ENCODE results near the gene TUFT1. TPM values are rescaled to one million over a fixed set of nuclear protein-coding genes. Genes with fewer than 3 reads are reported as not detected.

The TUFT1 gene
- total and polyA plus RNA-seq, 2 of the 13 experiments (the other 11 are each of a cell fraction or from before 2014, with no cell fraction given), result 6.4 to 7.3 TPM

GRCh38 chr1:151547119-151547899 lies 7.2 kb downstream of the TUFT1 start (continued):
- TF ChIP-seq KAT8 (CRISPR knock-in tag; IDR thresholded peaks at IDR 0.05) (0 out of 2 replicates have a peak, but pooled peaks have one; percentile 44), ARNTL (CRISPR knock-in tag; IDR thresholded peaks at IDR 0.05) (peak; percentile 94), NONO (IDR thresholded peaks at IDR 0.05) (no peak), NONO (CRISPR knock-in tag; conservative IDR thresholded peaks at IDR 0.05) (peak; percentile 54; the same call in 1 of the 2 replicates), ZMAT5 (CRISPR knock-in tag; IDR thresholded peaks at IDR 0.05; ENCODE audit: borderline replicate concordance, low read depth) (no peak), ZBTB38 (CRISPR knock-in tag; IDR thresholded peaks at IDR 0.05) (no peak), NFE2L1 (CRISPR knock-in tag; IDR thresholded peaks at IDR 0.05; ENCODE audit: borderline replicate concordance) (no peak), ATF3 (CRISPR knock-in tag; IDR thresholded peaks at IDR 0.05) (peak; percentile 97), SNRNP70 (IDR thresholded peaks at IDR 0.05; ENCODE audit: low read depth, low read length) (no peak), ARID5B (CRISPR knock-in tag; IDR thresholded peaks at IDR 0.05) (peak; percentile 88), ARNT2 (CRISPR knock-in tag; IDR thresholded peaks at IDR 0.05; ENCODE audit: low read depth) (0 out of 2 replicates have a peak, but pooled peaks have one; percentile 18), CBX5 (CRISPR knock-in tag; IDR thresholded peaks at IDR 0.05; ENCODE audit: borderline replicate concordance) (peak; percentile 52; the same call in 1 of the 2 replicates), KDM4B (CRISPR knock-in tag; IDR thresholded peaks at IDR 0.05) (peak; percentile 66; the same call in 1 of the 2 replicates), FOXP1 (IDR thresholded peaks at IDR 0.05) (0 out of 2 replicates have a peak, but pooled peaks have one; percentile 22), FOXP1 (CRISPR knock-in tag; IDR thresholded peaks at IDR 0.05) (peak; percentile 81; the same call in 1 of the 2 replicates), LRRFIP1 (CRISPR knock-in tag; conservative IDR thresholded peaks at IDR 0.05) (no peak), FOXO1 (CRISPR knock-in tag; IDR thresholded peaks at IDR 0.05) (peak; percentile 80; the same call in 1 of the 2 replicates), FOXA1 (IDR thresholded peaks at IDR 0.05) (no peak), FOXA1 (CRISPR knock-in tag; IDR thresholded peaks at IDR 0.05) (peak; percentile 15; the same call in 1 of the 2 replicates), ZNF552 (CRISPR knock-in tag; IDR thresholded peaks at IDR 0.05; ENCODE audit: borderline replicate concordance) (no peak), ZNF205 (CRISPR knock-in tag; IDR thresholded peaks at IDR 0.05) (0 out of 2 replicates have a peak, but pooled peaks have one; percentile 75), MXD3 (CRISPR knock-in tag; IDR thresholded peaks at IDR 0.05) (peak; percentile 61; the same call in 1 of the 2 replicates), HCFC1 (IDR thresholded peaks at IDR 0.05; ENCODE audit: low read depth, low read length) (peak; percentile 25; the same call in 1 of the 2 replicates), ZSCAN9 (CRISPR knock-in tag; IDR thresholded peaks at IDR 0.05; ENCODE audit: borderline replicate concordance) (0 out of 2 replicates have a peak, but pooled peaks have one; percentile 23)
